ENCODE data around the gene RPL34. TPM values are rescaled to one million over a fixed set of nuclear protein-coding genes. Genes with fewer than 3 reads are reported as not detected.

The RPL34 gene
- total RNA-seq, 6 experiments from 2014 or later = 357 to 441 (median 411) TPM

DNA sequence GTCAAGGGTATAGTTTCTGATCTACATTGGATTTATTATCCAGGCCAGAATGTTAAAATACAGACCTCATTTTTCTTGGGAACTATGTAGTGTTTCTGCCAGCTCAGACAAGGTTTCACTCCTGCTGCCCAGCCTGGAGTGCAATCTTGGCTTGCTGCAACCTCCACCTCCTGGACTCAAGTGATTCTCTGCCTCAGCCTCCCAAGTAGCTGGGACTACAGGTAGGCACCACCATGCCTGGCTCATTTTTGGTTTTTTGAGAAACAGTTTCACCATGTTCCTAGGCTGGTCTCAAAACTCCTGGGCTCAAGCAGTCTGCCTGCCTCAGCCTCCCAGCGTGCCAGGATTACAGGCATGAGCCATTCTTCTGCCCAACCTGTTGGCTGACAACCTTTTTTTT, 5.7 kb downstream of the RPL34 start:
- H3K4me3 ChIP-seq = no peak overlapping the region
- intact Hi-C loops (cut with DNase I) = no loop called here
- no peak overlapping the region for H3K27ac ChIP-seq
- H3K4me1 ChIP-seq = peaks cover 0 to 10% (median 2%) of the 10 kb centered on the region in 4 donors
- no peaks in the 10 kb centered on the region for H3K27me3 ChIP-seq
- DNase-seq (no peak), ATAC-seq (no peak)
- peaks cover 5 to 92% (median 53%) of the 10 kb centered on the region in 4 donors for H3K36me3 ChIP-seq
- 100% methylated on average over 1 of the region's 1 CpG for WGBS (ENCODE audit: insufficient coverage, low coverage, low lambda C conversion rate, missing lambda C conversion rate)
- TF ChIP-seq, protein P1, sequence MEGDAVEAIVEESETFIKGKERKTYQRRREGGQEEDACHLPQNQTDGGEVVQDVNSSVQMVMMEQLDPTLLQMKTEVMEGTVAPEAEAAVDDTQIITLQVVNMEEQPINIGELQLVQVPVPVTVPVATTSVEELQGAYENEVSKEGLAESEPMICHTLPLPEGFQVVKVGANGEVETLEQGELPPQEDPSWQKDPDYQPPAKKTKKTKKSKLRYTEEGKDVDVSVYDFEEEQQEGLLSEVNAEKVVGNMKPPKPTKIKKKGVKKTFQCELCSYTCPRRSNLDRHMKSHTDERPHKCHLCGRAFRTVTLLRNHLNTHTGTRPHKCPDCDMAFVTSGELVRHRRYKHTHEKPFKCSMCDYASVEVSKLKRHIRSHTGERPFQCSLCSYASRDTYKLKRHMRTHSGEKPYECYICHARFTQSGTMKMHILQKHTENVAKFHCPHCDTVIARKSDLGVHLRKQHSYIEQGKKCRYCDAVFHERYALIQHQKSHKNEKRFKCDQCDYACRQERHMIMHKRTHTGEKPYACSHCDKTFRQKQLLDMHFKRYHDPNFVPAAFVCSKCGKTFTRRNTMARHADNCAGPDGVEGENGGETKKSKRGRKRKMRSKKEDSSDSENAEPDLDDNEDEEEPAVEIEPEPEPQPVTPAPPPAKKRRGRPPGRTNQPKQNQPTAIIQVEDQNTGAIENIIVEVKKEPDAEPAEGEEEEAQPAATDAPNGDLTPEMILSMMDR (IDR thresholded peaks at IDR 0.05) = no peak
- no peak for TF ChIP-seq POLR2A (IDR thresholded peaks at IDR 0.05)
- no peaks in the 10 kb centered on the region for H3K9me3 ChIP-seq

DNA sequence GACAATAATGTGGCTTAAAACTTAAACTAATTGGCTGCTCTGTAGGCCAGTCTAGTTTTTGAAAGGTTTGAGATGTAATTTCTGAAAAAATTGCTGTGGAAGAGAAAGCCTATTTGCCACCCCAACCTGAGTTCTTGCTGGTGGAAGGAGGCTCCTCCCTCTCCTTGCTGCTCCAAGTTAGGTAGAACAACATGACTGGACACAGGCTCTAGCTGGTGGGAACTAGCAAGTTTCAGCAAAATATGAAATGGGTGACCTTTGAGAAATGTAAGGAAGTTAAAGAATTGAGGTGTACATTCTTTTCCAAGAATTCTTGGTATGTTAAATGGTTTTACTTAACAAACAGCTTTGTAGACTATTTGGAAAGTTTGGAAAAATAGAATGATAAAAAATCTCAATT, 8.0 kb downstream of the RPL34 start:
- no peak for ATAC-seq
- no peak for DNase-seq
- no peaks in the 10 kb centered on the region for H3K9me3 ChIP-seq
- H3K4me1 ChIP-seq = no peaks in the 10 kb centered on the region
- H3K4me3 ChIP-seq = no peak overlapping the region
- H3K27me3 ChIP-seq = no peaks in the 10 kb centered on the region
- H3K27ac ChIP-seq = no peak overlapping the region
- intact Hi-C loops (cut with DNase I) = no loop called here
- peaks cover 0 to 97% (median 52%) of the 10 kb centered on the region in 4 donors for H3K36me3 ChIP-seq
- TF ChIP-seq, protein P1 (IDR thresholded peaks at IDR 0.05) = no peak
- no peak for TF ChIP-seq POLR2A (IDR thresholded peaks at IDR 0.05)

DNA sequence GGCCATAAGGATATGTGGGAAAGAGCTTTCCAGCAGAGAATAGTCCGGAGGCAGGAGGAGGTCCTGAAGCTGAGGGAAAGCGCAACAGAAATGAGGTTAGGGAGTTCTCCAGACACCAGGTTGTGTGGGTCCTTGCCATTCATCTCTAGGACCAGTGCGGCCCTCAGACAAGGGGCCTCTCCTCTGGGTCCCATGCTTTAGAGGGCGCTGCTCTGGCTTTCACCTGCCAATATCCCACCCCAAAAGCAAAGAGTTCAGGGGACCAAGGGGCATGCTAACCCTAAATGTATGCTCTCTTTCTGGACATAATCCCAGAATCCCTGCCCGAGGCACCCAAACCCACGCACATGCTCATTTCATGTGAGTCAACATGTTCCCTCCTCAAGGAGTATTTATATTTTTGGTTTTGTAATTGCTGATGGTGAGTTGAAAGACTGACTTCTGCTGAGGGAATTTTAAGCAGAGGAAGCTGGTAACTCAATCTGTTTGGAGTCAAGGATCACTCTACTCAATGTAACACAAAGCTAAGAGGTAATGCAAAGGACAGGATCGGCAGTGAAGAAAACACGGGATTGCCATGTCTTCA, 14.8 kb downstream of the RPL34 start:
- no peaks in the 10 kb centered on the region for H3K27me3 ChIP-seq
- DNase-seq = no peak
- peaks cover 0 to 51% (median 13%) of the 10 kb centered on the region in 4 donors for H3K36me3 ChIP-seq
- no peak overlapping the region for H3K27ac ChIP-seq
- H3K4me3 ChIP-seq = no peak overlapping the region
- H3K9me3 ChIP-seq = no peaks in the 10 kb centered on the region
- no peak for ATAC-seq
- intact Hi-C loops (cut with DNase I) = no loop called here
- 96% methylated on average over 7 of the region's 8 CpGs for WGBS (ENCODE audit: insufficient coverage, low coverage, low lambda C conversion rate, missing lambda C conversion rate)
- TF ChIP-seq, protein P1 (IDR thresholded peaks at IDR 0.05) = no peak
- no peak for TF ChIP-seq POLR2A (IDR thresholded peaks at IDR 0.05)
- H3K4me1 ChIP-seq = no peaks in the 10 kb centered on the region

DNA sequence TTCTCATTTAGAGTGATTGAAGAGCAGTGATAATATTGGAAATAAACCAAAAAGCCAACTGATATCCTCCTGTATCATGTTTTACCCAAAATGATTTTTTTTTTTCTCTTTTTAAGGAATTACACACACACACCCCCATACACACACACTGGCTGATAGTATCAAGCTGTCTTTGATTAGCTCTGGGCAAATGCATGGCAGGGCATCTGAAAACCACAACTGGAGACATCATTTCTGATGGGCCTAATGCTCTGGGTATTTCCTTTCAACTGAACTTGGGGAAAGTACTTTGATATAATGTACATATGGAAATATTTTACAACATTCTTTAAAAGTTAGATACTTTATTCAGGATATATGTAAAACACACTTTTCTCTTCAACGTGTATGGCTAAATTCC, 15.9 kb downstream of the RPL34 start:
- WGBS (ENCODE audit: insufficient coverage, low coverage, low lambda C conversion rate, missing lambda C conversion rate) = 93% methylated on average over 1 of the region's 1 CpG
- no peaks in the 10 kb centered on the region for H3K27me3 ChIP-seq
- DNase-seq (no peak), ATAC-seq (no peak)
- H3K4me1 ChIP-seq = no peaks in the 10 kb centered on the region
- intact Hi-C loops (cut with DNase I) = no loop called here
- H3K27ac ChIP-seq = no peak overlapping the region
- H3K9me3 ChIP-seq = no peaks in the 10 kb centered on the region
- H3K4me3 ChIP-seq = no peak overlapping the region
- TF ChIP-seq POLR2A (IDR thresholded peaks at IDR 0.05) = no peak
- TF ChIP-seq, protein P1 (IDR thresholded peaks at IDR 0.05) = no peak
- peaks cover 0 to 40% (median 8%) of the 10 kb centered on the region in 4 donors for H3K36me3 ChIP-seq

DNA sequence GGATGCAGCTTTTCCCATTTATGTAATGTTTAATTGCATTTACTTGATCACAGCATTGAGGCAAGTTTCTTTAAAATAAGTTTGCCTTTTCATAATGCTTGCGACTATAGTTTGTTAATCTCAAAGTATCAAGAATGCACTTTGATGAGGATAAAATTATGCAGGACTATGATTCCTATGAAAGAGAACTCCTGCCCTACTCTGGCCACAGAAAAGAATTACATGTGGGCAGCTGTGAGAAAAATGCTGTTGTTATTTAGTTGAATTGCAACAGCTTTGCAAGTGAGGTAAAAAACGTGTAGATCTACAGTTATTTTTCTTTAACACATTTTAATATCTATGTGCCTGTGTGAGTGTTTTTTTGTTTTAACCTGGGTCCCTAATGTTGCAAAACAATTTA, 17.5 kb downstream of the RPL34 start:
- Histone ChIP-seq H3K36me3 (peaks cover 0 to 25% (median 3%) of the 10 kb centered on the region in 4 donors), H3K27ac (no peak overlapping the region), H3K9me3 (no peaks in the 10 kb centered on the region), H3K4me3 (no peak overlapping the region), H3K4me1 (no peaks in the 10 kb centered on the region), H3K27me3 (no peaks in the 10 kb centered on the region)
- TF ChIP-seq POLR2A (IDR thresholded peaks at IDR 0.05) = no peak
- TF ChIP-seq, protein P1 (IDR thresholded peaks at IDR 0.05) = no peak
- WGBS (ENCODE audit: insufficient coverage, low coverage, low lambda C conversion rate, missing lambda C conversion rate) = 47% methylated on average over 2 of the region's 2 CpGs
- ATAC-seq = no peak
- intact Hi-C loops (cut with DNase I) = no loop called here
- no peak for DNase-seq
